Ovary (tissue), 3 donors: ENCODE data around the gene MARCHF3.

Source experiments
- CTCF ChIP-seq, 3 donors: fragments of 450-650 bp in 2 of 3; fragments of 200-600 bp in 1 of 3; IDR thresholded peaks; one replicate each; pipeline versions ENCODE4 v1.5.1 to v1.8.0; 2016 to 2022; ENCODE audit warnings: antibody characterized with exemption in 3 of 3, mild to moderate bottlenecking in 1 of 3
- EP300 ChIP-seq: sonication (generic); formaldehyde crosslinking; IDR thresholded peaks from one replicate; pipeline ENCODE4 v1.6.1; 2017; ENCODE audit warnings: antibody characterized with exemption
- POLR2A ChIP-seq: fragments of 450-650 bp; IDR thresholded peaks from one replicate; pipeline ENCODE4 v1.6.1; 2017; ENCODE audit warnings: antibody characterized with exemption, mild to moderate bottlenecking, moderate library complexity
- donor health status: DM: no; HTN: no; CAD: no.

- no peak for TF ChIP-seq CTCF (IDR thresholded peaks at IDR 0.05)
- no peak for TF ChIP-seq POLR2A
- no peak for TF ChIP-seq EP300
Measured at GRCh38 chr5:127031863-127032232, 1.5 kb upstream of the MARCHF3 start.
